H1 (cell line): ENCODE results near the gene TCERG1L. TPM values are rescaled to one million over a fixed set of nuclear protein-coding genes. Genes with fewer than 3 reads are reported as not detected.

Experiments used
- JUND ChIP-seq: IDR thresholded peaks from 2 replicates; pipeline ENCODE4 v1.6.1; 2011; ENCODE audit warnings: mild to moderate bottlenecking, improper control_type of control experiment, low read length
- RXRA ChIP-seq: IDR thresholded peaks from 2 replicates; pipeline ENCODE4 v1.6.1; 2011; ENCODE audit warnings: low read depth, mild to moderate bottlenecking, low read length, moderate library complexity; ENCODE audit not compliant: insufficient read depth
- TCF12 ChIP-seq: IDR thresholded peaks from 2 replicates; pipeline ENCODE4 v1.6.1; 2011; ENCODE audit warnings: low read depth, mild to moderate bottlenecking, low read length
- polyA plus RNA-seq, 7 experiments: library from polyadenylated mRNA; depleted of rRNA in 3 of 7; stranded (reverse) in 5 of 7; unstranded in 2 of 7; fragments of >200 nt in 5 of 7; fragments of 200-250 nt in 2 of 7; gene quantifications; 1 replicate in 5 of 7; 2 replicates in 1 of 7; 4 replicates in 1 of 7; pipeline versions ENCODE4 v1.2.1 to v1.2.3, GENCODE V29; 2011 to 2013; ENCODE audit warnings: missing spikeins in 2 of 7, mixed read lengths in 2 of 7
- total RNA-seq: library from RNA; stranded (reverse); fragmentation: NEBNext Ultra II Directional; extraction: Animal tissue kit (Norgen Biotek cat#: 25700); gene quantifications from 2 replicates; pipeline ENCODE4 v1.2.1, GENCODE V29; 2021

TCERG1L gene
- total and polyA plus RNA-seq, 2 of the 8 experiments (the other 6 are each of a cell fraction or from before 2014, with no cell fraction given) = 3.9 to 6.9 TPM

GRCh38 chr10:131198843-131199242, 112.7 kb downstream of the TCERG1L start (continued):
- no peak for TF ChIP-seq JUND
- no peak for TF ChIP-seq TCF12
- TF ChIP-seq RXRA = no peak
- TF ChIP-seq, all 59 proteins: peak for 0
